K562 (cell line): ENCODE results near the gene MTA2. TPM values are rescaled to one million over a fixed set of nuclear protein-coding genes. Genes with fewer than 3 reads are reported as not detected.

Source experiments
- BACH1 ChIP-seq: fragments of 200-800 bp; sonication (Bioruptor generic); IDR thresholded peaks from 2 replicates; pipeline ENCODE4 v1.6.1; 2016; ENCODE audit warnings: missing genetic modification characterization, missing compliant biosample characterization
- CXXC5 ChIP-seq: fragments of 250-450 bp; sonication (Bioruptor Pico); IDR thresholded peaks from 2 replicates; pipeline ENCODE4 v1.8.0; 2022; ENCODE audit warnings: inconsistent platforms, mild to moderate bottlenecking, moderate library complexity
- DPF2 ChIP-seq: fragments of 450-650 bp; IDR thresholded peaks from 2 replicates; pipeline ENCODE4 v1.6.1; 2016
- ETV5 ChIP-seq: sonication (generic); formaldehyde crosslinking; IDR thresholded peaks from 2 replicates; pipeline ENCODE4 v1.4.0; 2020; ENCODE audit warnings: low read depth, mild to moderate bottlenecking, missing genetic modification reagents
- HEY1 ChIP-seq: fragments of 250-450 bp; sonication (Bioruptor Pico); IDR thresholded peaks from 2 replicates; pipeline ENCODE4 v1.5.0; 2020; ENCODE audit warnings: mild to moderate bottlenecking, moderate library complexity, borderline replicate concordance
- IFI16 ChIP-seq: fragments of 250-450 bp; sonication (Bioruptor Pico); IDR thresholded peaks from 2 replicates; pipeline ENCODE4 v2.1.2; 2022; ENCODE audit warnings: mild to moderate bottlenecking, inconsistent platforms
- KLF13 ChIP-seq: fragments of 450-650 bp; IDR thresholded peaks from 2 replicates; pipeline ENCODE4 v1.6.1; 2016; ENCODE audit warnings: missing genetic modification characterization, low read depth, mild to moderate bottlenecking, missing compliant biosample characterization, moderate library complexity, borderline replicate concordance
- MCM7 ChIP-seq, 2 experiments: fragments of 450-650 bp; IDR thresholded peaks; 2 replicates each; pipeline ENCODE4 v1.6.1; 2016 to 2018
- NFATC3 ChIP-seq: fragments of 450-650 bp; IDR thresholded peaks from 2 replicates; pipeline ENCODE4 v1.6.1; 2017; ENCODE audit warnings: mild to moderate bottlenecking
- PML ChIP-seq: IDR thresholded peaks from 2 replicates; pipeline ENCODE4 v1.6.1; 2012; ENCODE audit warnings: low read length, inconsistent platforms
- POU5F1 ChIP-seq: fragments of 150-350 bp; IDR thresholded peaks from 2 replicates; pipeline ENCODE4 v1.6.1; 2014; ENCODE audit warnings: borderline replicate concordance, low read length, low read depth, mild to moderate bottlenecking; ENCODE audit not compliant: partially characterized antibody
- RBM14 ChIP-seq: fragments of 200-400 bp; formaldehyde crosslinking; IDR thresholded peaks from 2 replicates; pipeline ENCODE4 v1.6.1; 2018; ENCODE audit warnings: low read depth, mild to moderate bottlenecking, low read length, moderate library complexity, borderline replicate concordance; ENCODE audit not compliant: insufficient read depth
- RCOR1 ChIP-seq, 2 experiments: IDR thresholded peaks; 2 replicates each; pipeline ENCODE4 v1.6.1; 2012; ENCODE audit warnings: low read depth in 2 of 2, low read length in 2 of 2, borderline replicate concordance in 1 of 2, improper control_type of control experiment in 1 of 2
- SETDB1 ChIP-seq: IDR thresholded peaks from one replicate; pipeline ENCODE4 v1.6.1; 2012; ENCODE audit warnings: low read length, control low read depth, inconsistent platforms
- TAF1 ChIP-seq: IDR thresholded peaks from 2 replicates; pipeline ENCODE4 v1.6.1; 2011; ENCODE audit warnings: mild to moderate bottlenecking, low read length, moderate library complexity; ENCODE audit not compliant: insufficient read depth, control insufficient read depth, severe bottlenecking; ENCODE audit errors: extremely low read depth
- TEAD4 ChIP-seq, 2 experiments: sonication (generic) in 1 of 2; formaldehyde crosslinking in 1 of 2; IDR thresholded peaks; 2 replicates each; pipeline versions ENCODE4 v1.6.1 to v1.8.0; 2012 to 2022; ENCODE audit warnings: borderline replicate concordance in 1 of 2, inconsistent platforms in 1 of 2, low read length in 1 of 2, mild to moderate bottlenecking in 1 of 2, missing genetic modification reagents in 1 of 2
- THAP7 ChIP-seq: fragments of 250-450 bp; sonication (Bioruptor Pico); IDR thresholded peaks from 2 replicates; pipeline ENCODE4 v1.5.0; 2021
- THRAP3 ChIP-seq: fragments of 450-650 bp; IDR thresholded peaks from 2 replicates; pipeline ENCODE4 v1.6.1; 2016; ENCODE audit warnings: mild to moderate bottlenecking, inconsistent platforms, borderline replicate concordance
- XRCC3 ChIP-seq: fragments of 450-650 bp; IDR thresholded peaks from 2 replicates; pipeline ENCODE4 v1.6.1; 2017; ENCODE audit warnings: mild to moderate bottlenecking, moderate library complexity
- ZBTB9 ChIP-seq: fragments of 450-650 bp; formaldehyde crosslinking; IDR thresholded peaks from 2 replicates; pipeline ENCODE4 v1.4.0; 2020; ENCODE audit warnings: mild to moderate bottlenecking, moderate library complexity
- ZKSCAN3 ChIP-seq: fragments of 250-450 bp; sonication (Bioruptor Pico); IDR thresholded peaks from 2 replicates; pipeline ENCODE4 v1.4.0; 2020
- ZNF121 ChIP-seq: sonication (generic); formaldehyde crosslinking; conservative IDR thresholded peaks from 2 replicates; pipeline ENCODE4 v1.8.0; 2022; ENCODE audit warnings: missing genetic modification reagents
- ZNF140 ChIP-seq: fragments of 250-450 bp; sonication (Bioruptor Pico); IDR thresholded peaks from 2 replicates; pipeline ENCODE4 v1.8.0; 2021; ENCODE audit warnings: moderate library complexity, mild to moderate bottlenecking, inconsistent platforms
- ZNF23 ChIP-seq: fragments of 250-450 bp; sonication (Bioruptor Pico); IDR thresholded peaks from 2 replicates; pipeline ENCODE4 v1.4.0; 2020; ENCODE audit warnings: mild to moderate bottlenecking
- ZNF232 ChIP-seq: sonication (generic); formaldehyde crosslinking; IDR thresholded peaks from 2 replicates; pipeline ENCODE4 v1.8.0; 2022; ENCODE audit warnings: mild to moderate bottlenecking, missing genetic modification reagents
- ZNF41 ChIP-seq: fragments of 250-450 bp; sonication (Bioruptor Pico); conservative IDR thresholded peaks from 2 replicates; pipeline ENCODE4 v1.4.0; 2020; ENCODE audit warnings: mild to moderate bottlenecking
- ZNF717 ChIP-seq: fragments of 250-450 bp; sonication (Bioruptor Pico); IDR thresholded peaks from 2 replicates; pipeline ENCODE4 v1.5.0; 2021
- ZZZ3 ChIP-seq: fragments of 450-650 bp; IDR thresholded peaks from 2 replicates; pipeline ENCODE4 v1.6.1; 2016; ENCODE audit warnings: antibody characterized with exemption, mild to moderate bottlenecking, moderate library complexity
- polyA plus RNA-seq, 8 experiments: library from polyadenylated mRNA; depleted of rRNA in 4 of 8; stranded (reverse) in 5 of 8; unstranded in 3 of 8; fragments of >200 nt; fragmentation: Nextera tagmentation in 2 of 8; fragmentation: Illumina TruSeq in 1 of 8; extraction: Ambion mirVana in 2 of 8; extraction: Trizol in 1 of 8; gene quantifications; 2 replicates each; pipeline versions ENCODE4 v1.2.1 to v1.2.3, GENCODE V29; 2011 to 2014; ENCODE audit warnings: inconsistent platforms in 1 of 8, missing spikeins in 1 of 8
- total RNA-seq, 7 experiments: library from RNA; depleted of rRNA in 6 of 7; stranded (reverse); fragments of >200 nt in 6 of 7; fragmentation: Illumina TruSeq in 2 of 7; extraction: Trizol in 2 of 7; gene quantifications; 2 replicates each; pipeline versions ENCODE4 v1.2.1 to v1.2.3, GENCODE V29; 2011 to 2021; ENCODE audit warnings: low replicate concordance in 1 of 7
- TF ChIP-seq, protein P1 (sequence below): IDR thresholded peaks from 2 replicates; pipeline ENCODE4 v1.6.1; 2012; ENCODE audit warnings: low read depth, low read length, improper control_type of control experiment, borderline replicate concordance

Gene MTA2
- total and polyA plus RNA-seq, 9 of the 15 experiments (the other 6 are each of a cell fraction or from before 2014, with no cell fraction given), result 6.2 to 220 (median 172) TPM

DNA sequence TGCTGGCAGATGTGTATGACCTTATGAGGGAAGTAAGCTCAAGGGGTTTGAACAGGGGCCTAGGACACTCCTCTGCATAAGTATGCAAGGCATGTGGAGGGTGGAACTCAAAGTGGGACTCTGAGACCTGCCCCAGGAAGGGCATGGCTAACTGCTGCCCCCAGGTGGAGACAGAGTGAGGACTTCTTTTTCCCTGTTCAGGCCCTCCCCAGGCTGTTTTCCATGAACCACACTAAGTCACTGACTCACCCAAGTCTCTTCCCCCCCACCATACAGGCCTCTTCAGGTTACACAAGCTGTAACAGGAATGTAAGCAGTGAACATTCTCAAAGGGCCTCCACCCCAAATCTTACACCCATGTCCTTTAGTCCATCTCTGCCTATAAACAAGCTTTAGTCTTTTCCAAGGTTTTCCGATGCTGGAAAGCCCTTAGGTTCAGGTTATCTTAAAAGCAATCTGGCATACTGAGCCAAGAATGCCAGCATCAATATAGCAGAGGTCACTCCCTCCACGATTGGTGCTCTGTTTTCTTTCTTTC lies 41.0 kb downstream of the MTA2 start (continued):
- TF ChIP-seq, protein P1, sequence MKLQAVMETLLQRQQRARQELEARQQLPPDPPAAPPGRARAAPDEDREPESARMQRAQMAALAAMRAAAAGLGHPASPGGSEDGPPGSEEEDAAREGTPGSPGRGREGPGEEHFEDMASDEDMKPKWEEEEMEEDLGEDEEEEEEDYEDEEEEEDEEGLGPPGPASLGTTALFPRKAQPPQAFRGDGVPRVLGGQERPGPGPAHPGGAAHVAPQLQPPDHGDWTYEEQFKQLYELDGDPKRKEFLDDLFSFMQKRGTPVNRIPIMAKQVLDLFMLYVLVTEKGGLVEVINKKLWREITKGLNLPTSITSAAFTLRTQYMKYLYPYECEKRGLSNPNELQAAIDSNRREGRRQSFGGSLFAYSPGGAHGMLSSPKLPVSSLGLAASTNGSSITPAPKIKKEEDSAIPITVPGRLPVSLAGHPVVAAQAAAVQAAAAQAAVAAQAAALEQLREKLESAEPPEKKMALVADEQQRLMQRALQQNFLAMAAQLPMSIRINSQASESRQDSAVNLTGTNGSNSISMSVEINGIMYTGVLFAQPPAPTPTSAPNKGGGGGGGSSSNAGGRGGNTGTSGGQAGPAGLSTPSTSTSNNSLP, result no peak
- TF ChIP-seq BACH1 (tag), result no peak
- TF ChIP-seq POU5F1, result no peak
- no peak for TF ChIP-seq MCM7 (IDR thresholded peaks at IDR 0.05)
- TF ChIP-seq PML, result no peak
- no peak for TF ChIP-seq THRAP3
- TF ChIP-seq SETDB1, result no peak
- no peak for TF ChIP-seq ZNF232 (CRISPR knock-in tag)
- TF ChIP-seq ZNF717 (CRISPR knock-in tag), result no peak
- TF ChIP-seq ZZZ3, result no peak
- no peak for TF ChIP-seq XRCC3
- peak; percentile 63 for TF ChIP-seq DPF2
- TF ChIP-seq ZNF41 (CRISPR knock-in tag), result no peak
- TF ChIP-seq TAF1, result no peak
- no peak for TF ChIP-seq HEY1 (CRISPR knock-in tag)
- TF ChIP-seq KLF13 (tag), result no peak
- no peak for TF ChIP-seq IFI16 (CRISPR knock-in tag)
- no peak for TF ChIP-seq ZNF23 (CRISPR knock-in tag)
- TF ChIP-seq NFATC3, result peak; percentile 88
- TF ChIP-seq RBM14, result no peak
- TF ChIP-seq ZKSCAN3 (CRISPR knock-in tag), result no peak
- TF ChIP-seq ZBTB9 (CRISPR knock-in tag), result no peak
- TF ChIP-seq ZNF121 (CRISPR knock-in tag), result no peak
- no peak for TF ChIP-seq ZNF140 (CRISPR knock-in tag)
- no peak for TF ChIP-seq ETV5 (CRISPR knock-in tag)
- no peak for TF ChIP-seq THAP7 (CRISPR knock-in tag)
- TF ChIP-seq CXXC5, result no peak
- peak in 1 of 2 experiments; percentile 71; a peak in 1 of 4 replicates for TF ChIP-seq RCOR1 (IDR thresholded peaks at IDR 0.05; ENCODE audit: borderline replicate concordance in 1 of 2, low read depth in 2 of 2, low read length in 2 of 2)
- no peak for TF ChIP-seq TEAD4 (IDR thresholded peaks at IDR 0.05; ENCODE audit: low read length)
- no peak for TF ChIP-seq TEAD4 (CRISPR knock-in tag; IDR thresholded peaks at IDR 0.05; ENCODE audit: borderline replicate concordance)
